ENCODE measurements around the gene CKLF. TPM values are rescaled to one million over a fixed set of nuclear protein-coding genes. Genes with fewer than 3 reads are reported as not detected.

Gene CKLF
- 189 TPM for total RNA-seq (2013)
- polyA plus RNA-seq (100 to 1,000 TPM; 285 to 430 (median 374) TPM), polyA minus RNA-seq (65.4 and 118 TPM in 2 replicates), total RNA-seq (0 to 4.7 (median 2.2) reads per million in 11 experiments)

GRCh38 chr16:66552286-66553177, at the start of gene CKLF:
CKLF (plus strand) TSS chr16:66552576; CDS start chr16:66552716, 140 bp downstream.
- H4K20me1 ChIP-seq (ENCODE audit: insufficient read depth, low read length), result peaks cover 41% of the 10 kb centered on the region
- Mint-ChIP-seq H3K4me3 (peak within 1 kb of the TSS; percentile 95 to 100), H3K36me3 (peaks cover 31 to 41% of the 10 kb centered on the region in 2 donors), H3K27ac (peak within 1 kb of the TSS; percentile 80 to 97 (median 93)), H3K4me1 (peaks cover 79% of the 10 kb centered on the region), H3K27me3 (ENCODE audit: low read depth in 3 of 3) (no peaks in the 10 kb centered on the region), H3K9me3 (no peaks in the 10 kb centered on the region)
- no peaks in the 10 kb centered on the region for H3K27me3 ChIP-seq (ENCODE audit: control insufficient read depth in 2 of 2, insufficient read depth in 2 of 2, low read length in 2 of 2)
- H3K9ac ChIP-seq (ENCODE audit: insufficient read depth, low read length, poor library complexity, severe bottlenecking), result peak within 1 kb of the TSS; percentile 70
- 5% methylated on average over 61 of the region's 63 CpGs for WGBS (ENCODE audit: insufficient coverage)
- H3K4me3 ChIP-seq (replicated peaks in 1 of 3; ENCODE audit: low read depth in 2 of 3, low read length in 3 of 3), result peak within 1 kb of the TSS; percentile 57 to 90 (median 71)
- peak within 1 kb of the TSS; percentile 88 for H3K4me2 ChIP-seq (replicated peaks; ENCODE audit: extremely low read depth, low read length, poor library complexity, severe bottlenecking)
- H2AFZ ChIP-seq (ENCODE audit: insufficient read depth, low read depth, low read length, poor library complexity, severe bottlenecking), result peak within 1 kb of the TSS; percentile 80
- intact Hi-C loops (cut with micrococcal nuclease), result loop anchor here (2.0 to 10.0 kb wide), 5 partner anchors 35 to 75 kb away; no protein-coding TSS in a partner anchor
- TF ChIP-seq CTCF (IDR thresholded peaks at IDR 0.05), result no peak
- H3K4me1 ChIP-seq (ENCODE audit: control insufficient read depth in 1 of 2, insufficient read depth in 2 of 2, low read length in 2 of 2), result peaks cover 74 to 94% of the 10 kb centered on the region in 2 donors
- H3K36me3 ChIP-seq (replicated peaks in 1 of 2; ENCODE audit: control insufficient read depth in 1 of 2, insufficient read depth in 2 of 2, low read length in 2 of 2), result peaks cover 0 to 22% of the 10 kb centered on the region in 2 donors
- H3K9me3 ChIP-seq (replicated peaks in 1 of 2; ENCODE audit: control insufficient read depth in 1 of 2, insufficient read depth in 1 of 2, low read length in 2 of 2), result no peaks in the 10 kb centered on the region
- peaks cover 80% of the 10 kb centered on the region for H3K79me2 ChIP-seq (ENCODE audit: insufficient read depth, low read length)
- H3K27ac ChIP-seq (ENCODE audit: low read depth in 1 of 2, low read length in 2 of 2), result peak within 1 kb of the TSS; percentile 84 to 86
- DNase-seq, result peak; percentile 86 to 91 (median 91)

- peak overlapping the region in 1 of 3 experiments; percentile 47 for H3K4me3 ChIP-seq (replicated peaks in 1 of 3; ENCODE audit: low read depth in 2 of 3, low read length in 3 of 3)
- 94% methylated on average over 2 of the region's 2 CpGs for WGBS (ENCODE audit: insufficient coverage)
- H3K27ac ChIP-seq (ENCODE audit: low read depth in 1 of 2, low read length in 2 of 2), result peak overlapping the region in 1 of 2 donors; percentile 10
- Mint-ChIP-seq H3K36me3 (peaks cover 21 to 26% of the 10 kb centered on the region in 2 donors), H3K27ac (peak overlapping the region in 6 of 7 donors; percentile 9 to 57 (median 44)), H3K4me1 (peaks cover 36% of the 10 kb centered on the region), H3K9me3 (no peaks in the 10 kb centered on the region), H3K27me3 (ENCODE audit: low read depth in 3 of 3) (no peaks in the 10 kb centered on the region), H3K4me3 (peak overlapping the region in 1 of 2 donors; percentile 63)
- intact Hi-C loops (cut with micrococcal nuclease), result no loop called here
- TF ChIP-seq CTCF (IDR thresholded peaks at IDR 0.05), result no peak
- H3K9me3 ChIP-seq (replicated peaks in 1 of 2; ENCODE audit: control insufficient read depth in 1 of 2, insufficient read depth in 1 of 2, low read length in 2 of 2), result no peaks in the 10 kb centered on the region
- H3K9ac ChIP-seq (ENCODE audit: insufficient read depth, low read length, poor library complexity, severe bottlenecking), result no peak overlapping the region
- no peak for DNase-seq
- H2AFZ ChIP-seq (ENCODE audit: insufficient read depth, low read depth, low read length, poor library complexity, severe bottlenecking), result no peak overlapping the region
- no peaks in the 10 kb centered on the region for H3K27me3 ChIP-seq (ENCODE audit: control insufficient read depth in 2 of 2, insufficient read depth in 2 of 2, low read length in 2 of 2)
- peak overlapping the region; percentile 50 for H3K4me2 ChIP-seq (replicated peaks; ENCODE audit: extremely low read depth, low read length, poor library complexity, severe bottlenecking)
- no peaks in the 10 kb centered on the region for H4K20me1 ChIP-seq (ENCODE audit: insufficient read depth, low read length)
- H3K36me3 ChIP-seq (replicated peaks in 1 of 2; ENCODE audit: control insufficient read depth in 1 of 2, insufficient read depth in 2 of 2, low read length in 2 of 2), result peaks cover 4 to 14% of the 10 kb centered on the region in 2 donors
- no peaks in the 10 kb centered on the region for H3K79me2 ChIP-seq (ENCODE audit: insufficient read depth, low read length)
- H3K4me1 ChIP-seq (ENCODE audit: control insufficient read depth in 1 of 2, insufficient read depth in 2 of 2, low read length in 2 of 2), result peaks cover 24 to 27% of the 10 kb centered on the region in 2 donors
Observed at GRCh38 chr16:66503030-66503429, 49.3 kb upstream of the CKLF start.

Data from CD14-positive monocyte (primary cell).